Thyroid gland (tissue), 4 donors: ENCODE measurements around the gene PRR12. TPM values are rescaled to one million over a fixed set of nuclear protein-coding genes. Genes with fewer than 3 reads are reported as not detected.

Source experiments
- DNase-seq, 2 donors: peaks; one replicate each; pipeline ENCODE4 v3.0.0-alpha.2; 2019
- H3K27ac ChIP-seq, 3 donors: fragments of 200-600 bp; sonication (generic); 1 replicate in 2 of 3; 2 replicates in 1 of 3; pipeline ENCODE4 v1.5.1; 2016 to 2019; ENCODE audit warnings: mild to moderate bottlenecking in 1 of 3, moderate library complexity in 1 of 3
- H3K27me3 ChIP-seq: fragments of 200-600 bp; sonication (generic); one replicate; pipeline ENCODE4 v1.5.1; 2019
- H3K36me3 ChIP-seq, 2 donors: fragments of 200-600 bp; sonication (generic); one replicate each; pipeline ENCODE4 v1.5.1; 2016 to 2019
- H3K4me1 ChIP-seq, 2 donors: fragments of 200-600 bp; sonication (generic); one replicate each; pipeline ENCODE4 v1.5.1; 2017 to 2019
- H3K4me3 ChIP-seq, 3 donors: fragments of 200-600 bp; sonication (generic); replicated peaks in 1 of 3; 1 replicate in 2 of 3; 2 replicates in 1 of 3; pipeline ENCODE4 v1.5.1; 2016; ENCODE audit warnings: mild to moderate bottlenecking in 1 of 3
- H3K9me3 ChIP-seq: fragments of 200-600 bp; sonication (generic); one replicate; pipeline ENCODE4 v1.5.1; 2017
- POLR2A ChIP-seq, 2 donors: fragments of 450-650 bp; IDR thresholded peaks; one replicate each; pipeline ENCODE4 v1.6.1; 2017; ENCODE audit warnings: antibody characterized with exemption in 2 of 2, mild to moderate bottlenecking in 2 of 2, moderate library complexity in 1 of 2
- WGBS, 2 donors: methylation state at CpG; one replicate each; pipeline ENCODE4 v1.1.5; 2017; 5-methylcytosine and 5-hydroxymethylcytosine counted together
- intact Hi-C: fragments of 100-400 bp; cut with DNase I; formaldehyde crosslinking; loops from one replicate; pipeline ENCODE4 v1.15.1; 2023
- small RNA-seq: library from RNA; depleted of rRNA; stranded (forward); fragments of <200 nt; gene quantifications from one replicate; pipeline ENCODE3, GENCODE V24; 2016
- total RNA-seq, 4 donors: library from RNA; depleted of rRNA; stranded (reverse); fragments of >200 nt; gene quantifications; one replicate each; pipeline ENCODE4 v1.2.3, GENCODE V29; 2016
- TF ChIP-seq, protein P1 (sequence below), 6 experiments: fragments of 200-600 bp in 3 of 6; fragments of 450-650 bp in 3 of 6; sonication (generic) in 3 of 6; IDR thresholded peaks; one replicate each; pipeline ENCODE4 v1.5.1; 2016 to 2019; ENCODE audit warnings: antibody characterized with exemption in 6 of 6, mild to moderate bottlenecking in 2 of 6, inconsistent platforms in 1 of 6, moderate library complexity in 1 of 6

PRR12 gene
- total RNA-seq, 4 donors from 2014 or later, result 7.3 to 15.6 (median 12.4) TPM

DNA sequence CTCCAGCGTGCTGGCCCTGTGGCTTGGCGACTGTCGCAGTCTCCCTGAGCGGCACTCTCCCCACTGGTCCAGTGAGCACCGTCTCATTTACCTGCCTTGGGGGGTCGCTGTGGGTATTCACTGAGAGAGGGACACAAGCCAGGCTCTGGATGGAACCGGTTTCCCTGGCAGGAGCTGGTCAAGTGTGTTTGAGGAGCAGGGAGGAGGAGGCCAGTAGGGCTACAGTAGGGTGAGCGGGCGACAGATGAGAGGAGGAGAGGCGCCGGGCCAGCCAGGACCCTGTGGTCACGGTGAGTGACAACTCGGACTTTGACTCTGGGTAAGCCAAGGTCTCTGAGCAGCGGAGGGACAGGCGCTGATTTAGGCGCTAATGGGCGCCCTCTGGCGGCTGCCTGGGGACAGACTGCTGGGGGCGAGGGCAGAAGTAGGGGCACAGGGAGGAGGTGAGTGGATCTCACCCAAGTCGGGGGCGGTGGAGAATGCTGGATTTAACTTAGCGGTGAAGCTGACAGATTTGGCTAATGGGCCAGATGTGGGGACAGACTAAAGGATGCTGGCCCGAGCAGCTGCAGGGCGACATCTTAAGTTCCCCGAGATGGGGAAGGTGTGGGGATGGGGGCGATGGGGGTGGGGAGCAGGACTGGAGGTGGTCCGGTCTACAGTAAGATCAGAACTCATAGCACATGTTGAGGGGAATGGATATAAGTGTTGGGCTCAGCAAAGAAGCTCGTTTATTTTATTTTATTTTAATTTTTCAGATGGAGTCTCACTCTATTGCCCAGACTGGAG is 81.3 kb downstream of the PRR12 start:
- intact Hi-C loops, result no loop called here
- no peaks in the 10 kb centered on the region for H3K9me3 ChIP-seq
- no peak overlapping the region for H3K4me3 ChIP-seq
- H3K27me3 ChIP-seq, result no peaks in the 10 kb centered on the region
- H3K27ac ChIP-seq, result peak overlapping the region; percentile 57 to 83 (median 63)
- peaks cover 12 to 21% of the 10 kb centered on the region in 2 donors for H3K4me1 ChIP-seq
- TF ChIP-seq, protein P1, sequence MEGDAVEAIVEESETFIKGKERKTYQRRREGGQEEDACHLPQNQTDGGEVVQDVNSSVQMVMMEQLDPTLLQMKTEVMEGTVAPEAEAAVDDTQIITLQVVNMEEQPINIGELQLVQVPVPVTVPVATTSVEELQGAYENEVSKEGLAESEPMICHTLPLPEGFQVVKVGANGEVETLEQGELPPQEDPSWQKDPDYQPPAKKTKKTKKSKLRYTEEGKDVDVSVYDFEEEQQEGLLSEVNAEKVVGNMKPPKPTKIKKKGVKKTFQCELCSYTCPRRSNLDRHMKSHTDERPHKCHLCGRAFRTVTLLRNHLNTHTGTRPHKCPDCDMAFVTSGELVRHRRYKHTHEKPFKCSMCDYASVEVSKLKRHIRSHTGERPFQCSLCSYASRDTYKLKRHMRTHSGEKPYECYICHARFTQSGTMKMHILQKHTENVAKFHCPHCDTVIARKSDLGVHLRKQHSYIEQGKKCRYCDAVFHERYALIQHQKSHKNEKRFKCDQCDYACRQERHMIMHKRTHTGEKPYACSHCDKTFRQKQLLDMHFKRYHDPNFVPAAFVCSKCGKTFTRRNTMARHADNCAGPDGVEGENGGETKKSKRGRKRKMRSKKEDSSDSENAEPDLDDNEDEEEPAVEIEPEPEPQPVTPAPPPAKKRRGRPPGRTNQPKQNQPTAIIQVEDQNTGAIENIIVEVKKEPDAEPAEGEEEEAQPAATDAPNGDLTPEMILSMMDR (IDR thresholded peaks at IDR 0.05), result peak; percentile 70 to 88 (median 76)
- TF ChIP-seq POLR2A (IDR thresholded peaks at IDR 0.05), result peak in 1 of 2 donors; percentile 44
- DNase-seq, result peak; percentile 96 to 97
- H3K36me3 ChIP-seq, result no peaks in the 10 kb centered on the region
- 19 to 26% methylated on average over 28 of the region's 28 CpGs for WGBS, 2 donors

Small RNA genes lying within 50 kb of the gene (small RNA-seq; reads per million reads assigned to genes)
- not detected for gene RF00019

Other genes with a start within 250 kb of the PRR12 start
- gene TEAD2, start 228.8 kb upstream of the PRR12 start, total RNA-seq, result 10 to 100 TPM in 3 of 4 donors, 1 to 10 TPM in 1; 6.9 to 19.5 (median 13.7) TPM
- gene DKKL1, start 227.3 kb upstream of the PRR12 start, total RNA-seq, result 1 to 10 TPM in 1 of 4 donors, not detected in 3; 1.3 TPM
- 1 to 10 TPM in 1 of 4 donors, not detected in 3; 1.3 TPM for gene KASH5, start 202.9 kb upstream of the PRR12 start, total RNA-seq
- gene PTH2, start 167.7 kb upstream of the PRR12 start, total RNA-seq, result not detected
- not detected for gene GFY, start 165.8 kb upstream of the PRR12 start, total RNA-seq
- 1 to 10 TPM in 3 of 4 donors, under 1 TPM in 1; 0.73 to 1.5 (median 1.3) TPM for gene SLC17A7, start 149.7 kb upstream of the PRR12 start, total RNA-seq
- gene PIH1D1, start 139.4 kb upstream of the PRR12 start, total RNA-seq, result 100 to 1,000 TPM in 2 of 4 donors, 10 to 100 TPM in 2; 69.7 to 125 (median 99.8) TPM
- 10 to 100 TPM; 32.5 to 39.5 (median 34.2) TPM for gene ALDH16A1, start 138.0 kb upstream of the PRR12 start, total RNA-seq
- 1 to 10 TPM; 2.8 to 7.3 (median 6.3) TPM for gene FLT3LG, start 117.0 kb upstream of the PRR12 start, total RNA-seq
- gene RPL13A, start 103.6 kb upstream of the PRR12 start, total RNA-seq, result 1,000 to 10,000 TPM; 1,542 to 2,853 (median 2,123) TPM
- 1,000 to 10,000 TPM; 1,543 to 4,390 (median 2,518) TPM for gene RPS11, start 94.7 kb upstream of the PRR12 start, total RNA-seq
- 100 to 1,000 TPM; 149 to 248 (median 180) TPM for gene FCGRT, start 78.5 kb upstream of the PRR12 start, total RNA-seq
- 10 to 100 TPM in 3 of 4 donors, 1 to 10 TPM in 1; 9.7 to 12.6 (median 11.3) TPM for gene RCN3, start 63.2 kb upstream of the PRR12 start, total RNA-seq
- gene NOSIP, start 10.6 kb upstream of the PRR12 start, total RNA-seq, result 10 to 100 TPM; 46.1 to 94.6 (median 64.7) TPM
- 10 to 100 TPM in 3 of 4 donors, 1 to 10 TPM in 1; 8.9 to 29.6 (median 25.0) TPM for gene PRRG2, start 9.9 kb upstream of the PRR12 start, total RNA-seq
- 10 to 100 TPM; 24.0 to 44.5 (median 28.8) TPM for gene RRAS, start 49.0 kb downstream of the PRR12 start, total RNA-seq
- gene SCAF1, start 51.0 kb downstream of the PRR12 start, total RNA-seq, result 10 to 100 TPM; 17.5 to 38.4 (median 25.8) TPM
- 10 to 100 TPM; 41.5 to 62.5 (median 52.3) TPM for gene IRF3, start 74.7 kb downstream of the PRR12 start, total RNA-seq
- 1 to 10 TPM; 4.7 to 8.1 (median 7.2) TPM for gene BCL2L12, start 74.8 kb downstream of the PRR12 start, total RNA-seq
- 100 to 1,000 TPM; 117 to 156 (median 139) TPM for gene PRMT1, start 86.1 kb downstream of the PRR12 start, total RNA-seq
- gene ADM5, start 98.4 kb downstream of the PRR12 start, total RNA-seq, result 1 to 10 TPM in 1 of 4 donors, under 1 TPM in 2, not detected in 1; 0.38 to 2.7 (median 0.45) TPM
- 1 to 10 TPM; 1.9 to 3.9 (median 2.6) TPM for gene CPT1C, start 99.9 kb downstream of the PRR12 start, total RNA-seq
- under 1 TPM in 2 of 4 donors, not detected in 2; 0.22 to 0.81 TPM for gene TSKS, start 172.1 kb downstream of the PRR12 start, total RNA-seq
- gene AP2A1, start 175.8 kb downstream of the PRR12 start, total RNA-seq, result 10 to 100 TPM; 48.4 to 77.6 (median 66.9) TPM
- gene FUZ, start 222.1 kb downstream of the PRR12 start, total RNA-seq, result 10 to 100 TPM; 20.1 to 40.1 (median 33.3) TPM
- 10 to 100 TPM; 42.6 to 50.2 (median 44.9) TPM for gene MED25, start 227.1 kb downstream of the PRR12 start, total RNA-seq